ENCODE results near the gene SMIM22.

Gene SMIM22

DNA sequence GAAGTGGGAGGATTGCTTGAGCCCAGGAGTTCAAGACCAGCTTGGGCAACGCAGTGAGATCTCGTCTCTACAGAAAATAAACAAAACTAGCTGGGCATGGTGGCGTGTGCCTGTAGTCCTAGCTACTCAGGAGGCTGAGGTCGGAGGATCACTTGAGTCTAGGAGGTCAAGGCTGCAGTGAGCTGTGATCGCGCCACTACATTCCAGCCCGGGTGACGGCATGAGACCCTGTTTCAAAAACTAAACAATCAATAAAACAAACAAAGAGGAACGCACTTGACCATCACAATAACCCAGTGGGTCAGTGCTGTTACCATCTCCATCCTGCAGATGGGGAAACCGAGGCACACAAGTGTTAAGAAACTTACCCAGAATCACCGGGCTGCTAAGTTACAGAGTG is 41.9 kb upstream of the SMIM22 start:
- no peak overlapping the region for H2AFZ ChIP-seq (ENCODE audit: low read length)
- H3K27ac ChIP-seq (replicated peaks; ENCODE audit: low read length) = no peak overlapping the region
- H3K9me3 ChIP-seq (replicated peaks in 1 of 2; ENCODE audit: control insufficient read depth in 2 of 2, insufficient read depth in 1 of 2, low read depth in 1 of 2, low read length in 2 of 2) = peaks cover 7 to 12% of the 10 kb centered on the region in 2 donors
- H3K23ac ChIP-seq (ENCODE audit: low read depth, low read length, poor library complexity) = no peak overlapping the region
- H2BK15ac ChIP-seq (ENCODE audit: low read length) = no peak overlapping the region
- H3K4me1 ChIP-seq (ENCODE audit: control insufficient read depth in 2 of 2, insufficient read depth in 1 of 2, low read depth in 1 of 2, low read length in 2 of 2) = no peaks in the 10 kb centered on the region
- no peak overlapping the region for H3K9ac ChIP-seq (ENCODE audit: low read depth, low read length, poor library complexity)
- no peak overlapping the region for H3K4me2 ChIP-seq (ENCODE audit: insufficient read depth, low read length, poor library complexity, severe bottlenecking)
- no peak for DNase-seq (ENCODE audit: low spot score)
- H2BK120ac ChIP-seq (ENCODE audit: low read depth, low read length) = no peak overlapping the region
- no peaks in the 10 kb centered on the region for H3K27me3 ChIP-seq (ENCODE audit: control insufficient read depth in 3 of 3, insufficient read depth in 3 of 3, low read depth in 1 of 3, low read length in 3 of 3)
- no peak overlapping the region for H4K8ac ChIP-seq (ENCODE audit: low read depth, low read length)
- H3K4me3 ChIP-seq (ENCODE audit: low read length in 2 of 2) = peak overlapping the region in 1 of 2 donors; percentile 58
- H2BK5ac ChIP-seq (ENCODE audit: low read length) = no peak overlapping the region
- H3K4ac ChIP-seq (ENCODE audit: low read length) = no peak overlapping the region
- H3K14ac ChIP-seq (ENCODE audit: low read length) = no peak overlapping the region
- H2BK12ac ChIP-seq (ENCODE audit: low read length) = no peak overlapping the region
- H3K79me1 ChIP-seq (ENCODE audit: low read depth, low read length) = no peaks in the 10 kb centered on the region
- peaks cover 32 to 70% of the 10 kb centered on the region in 2 donors for H3K36me3 ChIP-seq (replicated peaks in 1 of 2; ENCODE audit: control insufficient read depth in 2 of 2, insufficient read depth in 2 of 2, low read length in 2 of 2)
- no CpG with 5 or more reads among the region's 11 CpGs for whole genome bisulfite sequencing, 2 donors (ENCODE audit: extremely low coverage in 2 of 2, insufficient read length in 2 of 2, insufficient replicate concordance in 1 of 2)
- no peak overlapping the region for H4K91ac ChIP-seq (ENCODE audit: low read depth, low read length, poor library complexity)
- H2AK5ac ChIP-seq (ENCODE audit: low read depth, low read length) = no peak overlapping the region
- H3K18ac ChIP-seq (ENCODE audit: low read length) = no peak overlapping the region

DNA sequence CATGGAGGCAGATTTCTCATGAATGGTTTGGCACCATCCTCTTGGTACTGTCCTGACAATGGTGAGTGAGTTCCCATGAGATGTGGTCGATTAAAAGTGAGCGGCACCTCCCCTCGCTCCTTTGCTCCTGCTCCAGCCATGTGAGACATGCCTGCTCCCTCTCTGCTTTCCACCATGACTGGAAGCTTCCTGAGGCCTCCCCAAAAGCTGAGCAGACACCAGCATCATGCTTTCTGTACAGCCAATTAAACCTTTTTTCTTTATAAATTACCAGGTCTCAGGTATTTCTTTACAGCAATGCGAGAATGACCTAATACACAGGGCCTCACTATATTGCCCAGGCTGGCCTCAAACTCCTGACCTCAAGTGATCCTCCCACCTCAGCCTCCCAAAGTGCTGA is 40.3 kb upstream of the SMIM22 start:
- no peak for DNase-seq (ENCODE audit: low spot score)
- no peak overlapping the region for H2BK120ac ChIP-seq (ENCODE audit: low read depth, low read length)
- peaks cover 37 to 86% of the 10 kb centered on the region in 2 donors for H3K36me3 ChIP-seq (replicated peaks in 1 of 2; ENCODE audit: control insufficient read depth in 2 of 2, insufficient read depth in 2 of 2, low read length in 2 of 2)
- H3K23ac ChIP-seq (ENCODE audit: low read depth, low read length, poor library complexity) = no peak overlapping the region
- H3K27me3 ChIP-seq (ENCODE audit: control insufficient read depth in 3 of 3, insufficient read depth in 3 of 3, low read depth in 1 of 3, low read length in 3 of 3) = no peaks in the 10 kb centered on the region
- no peak overlapping the region for H3K4me3 ChIP-seq (ENCODE audit: low read length in 2 of 2)
- no peak overlapping the region for H3K14ac ChIP-seq (ENCODE audit: low read length)
- peaks cover 7 to 12% of the 10 kb centered on the region in 2 donors for H3K9me3 ChIP-seq (replicated peaks in 1 of 2; ENCODE audit: control insufficient read depth in 2 of 2, insufficient read depth in 1 of 2, low read depth in 1 of 2, low read length in 2 of 2)
- H3K4ac ChIP-seq (ENCODE audit: low read length) = no peak overlapping the region
- no peak overlapping the region for H3K4me2 ChIP-seq (ENCODE audit: insufficient read depth, low read length, poor library complexity, severe bottlenecking)
- WGBS, 2 donors (ENCODE audit: extremely low coverage in 2 of 2, insufficient read length in 2 of 2, insufficient replicate concordance in 1 of 2) = no CpG with 5 or more reads among the region's 4 CpGs
- no peak overlapping the region for H2AK5ac ChIP-seq (ENCODE audit: low read depth, low read length)
- H3K18ac ChIP-seq (ENCODE audit: low read length) = no peak overlapping the region
- no peak overlapping the region for H4K8ac ChIP-seq (ENCODE audit: low read depth, low read length)
- H2BK15ac ChIP-seq (ENCODE audit: low read length) = no peak overlapping the region
- H3K79me1 ChIP-seq (ENCODE audit: low read depth, low read length) = no peaks in the 10 kb centered on the region
- H3K4me1 ChIP-seq (ENCODE audit: control insufficient read depth in 2 of 2, insufficient read depth in 1 of 2, low read depth in 1 of 2, low read length in 2 of 2) = no peaks in the 10 kb centered on the region
- no peak overlapping the region for H4K91ac ChIP-seq (ENCODE audit: low read depth, low read length, poor library complexity)
- no peak overlapping the region for H2AFZ ChIP-seq (ENCODE audit: low read length)
- no peak overlapping the region for H2BK12ac ChIP-seq (ENCODE audit: low read length)
- H3K27ac ChIP-seq (replicated peaks; ENCODE audit: low read length) = no peak overlapping the region
- H2BK5ac ChIP-seq (ENCODE audit: low read length) = no peak overlapping the region
- no peak overlapping the region for H3K9ac ChIP-seq (ENCODE audit: low read depth, low read length, poor library complexity)

DNA sequence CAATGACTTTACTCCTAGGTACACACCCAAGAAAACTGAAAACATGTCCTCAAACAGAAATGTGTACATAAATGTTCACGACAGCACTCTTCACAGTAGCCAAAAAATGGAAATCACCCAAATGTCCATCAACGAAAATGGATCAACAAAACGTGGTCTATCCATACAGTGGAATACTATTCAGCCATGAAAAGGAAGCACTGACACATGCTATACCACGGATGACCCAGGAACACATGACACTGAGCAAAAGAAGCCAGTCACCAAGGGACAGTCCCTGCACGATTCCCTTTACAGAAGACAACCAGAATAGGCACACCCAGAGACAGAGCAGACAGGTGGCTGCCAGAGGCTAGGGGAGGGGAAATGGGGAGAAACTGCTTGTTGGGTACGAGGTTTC is 39.5 kb upstream of the SMIM22 start:
- Histone ChIP-seq H3K9me3 (replicated peaks in 1 of 2; ENCODE audit: control insufficient read depth in 2 of 2, insufficient read depth in 1 of 2, low read depth in 1 of 2, low read length in 2 of 2) (peaks cover 9 to 12% of the 10 kb centered on the region in 2 donors), H3K27ac (replicated peaks; ENCODE audit: low read length) (no peak overlapping the region), H3K4me2 (ENCODE audit: insufficient read depth, low read length, poor library complexity, severe bottlenecking) (no peak overlapping the region), H2BK12ac (ENCODE audit: low read length) (no peak overlapping the region), H2BK5ac (ENCODE audit: low read length) (no peak overlapping the region), H3K4ac (ENCODE audit: low read length) (no peak overlapping the region), H3K4me3 (ENCODE audit: low read length in 2 of 2) (no peak overlapping the region), H2AK5ac (ENCODE audit: low read depth, low read length) (no peak overlapping the region), H3K79me1 (ENCODE audit: low read depth, low read length) (peaks cover 2% of the 10 kb centered on the region), H2AFZ (ENCODE audit: low read length) (no peak overlapping the region), H4K91ac (ENCODE audit: low read depth, low read length, poor library complexity) (no peak overlapping the region), H2BK15ac (ENCODE audit: low read length) (no peak overlapping the region), H4K8ac (ENCODE audit: low read depth, low read length) (no peak overlapping the region), H3K23ac (ENCODE audit: low read depth, low read length, poor library complexity) (no peak overlapping the region), H3K36me3 (replicated peaks in 1 of 2; ENCODE audit: control insufficient read depth in 2 of 2, insufficient read depth in 2 of 2, low read length in 2 of 2) (peaks cover 43 to 89% of the 10 kb centered on the region in 2 donors), H3K14ac (ENCODE audit: low read length) (no peak overlapping the region), H2BK120ac (ENCODE audit: low read depth, low read length) (no peak overlapping the region), H3K18ac (ENCODE audit: low read length) (no peak overlapping the region), H3K4me1 (ENCODE audit: control insufficient read depth in 2 of 2, insufficient read depth in 1 of 2, low read depth in 1 of 2, low read length in 2 of 2) (no peaks in the 10 kb centered on the region), H3K27me3 (ENCODE audit: control insufficient read depth in 3 of 3, insufficient read depth in 3 of 3, low read depth in 1 of 3, low read length in 3 of 3) (no peaks in the 10 kb centered on the region), H3K9ac (ENCODE audit: low read depth, low read length, poor library complexity) (no peak overlapping the region)
- WGBS, 2 donors (ENCODE audit: extremely low coverage in 2 of 2, insufficient read length in 2 of 2, insufficient replicate concordance in 1 of 2) = no CpG with 5 or more reads among the region's 6 CpGs
- no peak for DNase-seq (ENCODE audit: low spot score)

DNA sequence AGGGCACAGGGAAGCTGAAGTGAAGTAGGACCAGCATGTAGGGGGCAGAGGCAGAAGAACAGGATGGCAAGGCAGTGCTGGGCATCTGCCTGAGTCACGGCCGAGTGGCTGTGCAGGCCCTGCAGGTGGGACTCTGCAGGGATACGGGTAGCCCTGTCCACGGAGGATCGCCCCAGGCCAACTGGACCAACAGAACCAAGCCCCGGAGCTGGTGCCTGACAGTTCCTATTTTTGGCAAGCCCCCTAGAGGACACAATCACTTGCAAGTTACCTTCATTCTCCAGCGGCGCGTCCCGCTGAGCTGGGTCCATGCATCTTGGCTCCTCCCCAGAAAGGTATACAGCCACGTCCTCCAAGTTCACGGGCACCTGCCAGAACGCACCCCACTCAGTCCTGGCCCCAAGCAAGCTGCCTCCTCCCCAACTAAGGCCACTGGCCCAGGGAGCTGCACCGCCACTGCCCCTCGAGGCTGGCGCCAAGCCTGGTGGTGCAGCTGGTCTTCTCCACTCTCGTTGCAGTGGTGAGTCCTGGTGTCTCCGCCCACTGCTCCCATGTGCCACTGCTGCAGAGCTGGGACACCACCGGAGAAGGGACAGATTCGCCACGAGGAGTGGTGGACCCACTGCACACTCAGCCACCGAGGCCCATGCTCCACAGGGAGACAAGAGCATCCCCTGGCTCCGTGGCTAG is 34.8 kb upstream of the SMIM22 start:
- no peaks in the 10 kb centered on the region for H3K27me3 ChIP-seq (ENCODE audit: control insufficient read depth in 3 of 3, insufficient read depth in 3 of 3, low read depth in 1 of 3, low read length in 3 of 3)
- peak overlapping the region; percentile 65 for H3K23ac ChIP-seq (ENCODE audit: low read depth, low read length, poor library complexity)
- no peak overlapping the region for H2AK5ac ChIP-seq (ENCODE audit: low read depth, low read length)
- peak overlapping the region; percentile 71 for H3K14ac ChIP-seq (ENCODE audit: low read length)
- H2BK120ac ChIP-seq (ENCODE audit: low read depth, low read length) = no peak overlapping the region
- peaks cover 36 to 89% of the 10 kb centered on the region in 2 donors for H3K36me3 ChIP-seq (replicated peaks in 1 of 2; ENCODE audit: control insufficient read depth in 2 of 2, insufficient read depth in 2 of 2, low read length in 2 of 2)
- H3K27ac ChIP-seq (replicated peaks; ENCODE audit: low read length) = no peak overlapping the region
- no peak overlapping the region for H3K4me2 ChIP-seq (ENCODE audit: insufficient read depth, low read length, poor library complexity, severe bottlenecking)
- peak overlapping the region; percentile 70 for H3K9ac ChIP-seq (ENCODE audit: low read depth, low read length, poor library complexity)
- H2BK12ac ChIP-seq (ENCODE audit: low read length) = peak overlapping the region; percentile 58
- H2BK5ac ChIP-seq (ENCODE audit: low read length) = peak overlapping the region; percentile 39
- DNase-seq (ENCODE audit: low spot score) = no peak
- no peak overlapping the region for H3K4ac ChIP-seq (ENCODE audit: low read length)
- H4K91ac ChIP-seq (ENCODE audit: low read depth, low read length, poor library complexity) = no peak overlapping the region
- H3K79me1 ChIP-seq (ENCODE audit: low read depth, low read length) = peaks cover 6% of the 10 kb centered on the region
- peaks cover 5 to 6% of the 10 kb centered on the region in 2 donors for H3K9me3 ChIP-seq (replicated peaks in 1 of 2; ENCODE audit: control insufficient read depth in 2 of 2, insufficient read depth in 1 of 2, low read depth in 1 of 2, low read length in 2 of 2)
- no CpG with 5 or more reads among the region's 23 CpGs for WGBS, 2 donors (ENCODE audit: extremely low coverage in 2 of 2, insufficient read length in 2 of 2, insufficient replicate concordance in 1 of 2)
- H3K18ac ChIP-seq (ENCODE audit: low read length) = no peak overlapping the region
- no peak overlapping the region for H4K8ac ChIP-seq (ENCODE audit: low read depth, low read length)
- H2AFZ ChIP-seq (ENCODE audit: low read length) = no peak overlapping the region
- no peak overlapping the region for H3K4me3 ChIP-seq (ENCODE audit: low read length in 2 of 2)
- no peak overlapping the region for H2BK15ac ChIP-seq (ENCODE audit: low read length)
- H3K4me1 ChIP-seq (ENCODE audit: control insufficient read depth in 2 of 2, insufficient read depth in 1 of 2, low read depth in 1 of 2, low read length in 2 of 2) = no peaks in the 10 kb centered on the region

Measured in neuronal stem cell (in vitro differentiated cells).